Measurements from ENCODE around the gene WDSUB1.

WDSUB1 gene

DNA sequence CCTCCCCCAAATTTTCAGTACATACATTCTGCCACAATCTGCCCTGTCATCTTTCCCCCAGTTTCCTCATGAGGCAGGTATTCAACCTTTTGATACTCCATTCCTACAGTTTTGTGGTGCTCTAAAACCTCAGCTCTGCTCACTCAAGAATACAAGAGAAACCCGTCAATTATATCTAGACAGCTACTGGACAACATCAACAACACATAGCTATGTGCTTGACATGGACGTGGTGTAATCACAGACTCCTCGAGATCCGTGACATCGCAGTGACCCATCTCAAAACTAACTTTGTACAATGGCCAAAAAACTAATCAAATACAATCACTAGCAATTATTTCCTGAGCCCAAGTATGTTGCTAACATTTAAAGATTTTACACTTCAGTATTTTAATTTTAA is 23.6 kb downstream of the WDSUB1 start:
- TF ChIP-seq POLR2A (IDR thresholded peaks at IDR 0.05; ENCODE audit: extremely low read depth, insufficient read length) (no peak), MYC (IDR thresholded peaks at IDR 0.05; ENCODE audit: low read depth, low read length) (no peak)
- TF ChIP-seq, protein P1, sequence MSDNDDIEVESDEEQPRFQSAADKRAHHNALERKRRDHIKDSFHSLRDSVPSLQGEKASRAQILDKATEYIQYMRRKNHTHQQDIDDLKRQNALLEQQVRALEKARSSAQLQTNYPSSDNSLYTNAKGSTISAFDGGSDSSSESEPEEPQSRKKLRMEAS (IDR thresholded peaks at IDR 0.05; ENCODE audit: low read depth, low read length), result no peak
- TF ChIP-seq, protein P2, sequence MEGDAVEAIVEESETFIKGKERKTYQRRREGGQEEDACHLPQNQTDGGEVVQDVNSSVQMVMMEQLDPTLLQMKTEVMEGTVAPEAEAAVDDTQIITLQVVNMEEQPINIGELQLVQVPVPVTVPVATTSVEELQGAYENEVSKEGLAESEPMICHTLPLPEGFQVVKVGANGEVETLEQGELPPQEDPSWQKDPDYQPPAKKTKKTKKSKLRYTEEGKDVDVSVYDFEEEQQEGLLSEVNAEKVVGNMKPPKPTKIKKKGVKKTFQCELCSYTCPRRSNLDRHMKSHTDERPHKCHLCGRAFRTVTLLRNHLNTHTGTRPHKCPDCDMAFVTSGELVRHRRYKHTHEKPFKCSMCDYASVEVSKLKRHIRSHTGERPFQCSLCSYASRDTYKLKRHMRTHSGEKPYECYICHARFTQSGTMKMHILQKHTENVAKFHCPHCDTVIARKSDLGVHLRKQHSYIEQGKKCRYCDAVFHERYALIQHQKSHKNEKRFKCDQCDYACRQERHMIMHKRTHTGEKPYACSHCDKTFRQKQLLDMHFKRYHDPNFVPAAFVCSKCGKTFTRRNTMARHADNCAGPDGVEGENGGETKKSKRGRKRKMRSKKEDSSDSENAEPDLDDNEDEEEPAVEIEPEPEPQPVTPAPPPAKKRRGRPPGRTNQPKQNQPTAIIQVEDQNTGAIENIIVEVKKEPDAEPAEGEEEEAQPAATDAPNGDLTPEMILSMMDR (IDR thresholded peaks at IDR 0.05; ENCODE audit: low read depth, low read length), result no peak
- DNase-seq (ENCODE audit: low read depth), result no peak
- no peak overlapping the region for H3K4me3 ChIP-seq (ENCODE audit: low read depth, low read length)

DNA sequence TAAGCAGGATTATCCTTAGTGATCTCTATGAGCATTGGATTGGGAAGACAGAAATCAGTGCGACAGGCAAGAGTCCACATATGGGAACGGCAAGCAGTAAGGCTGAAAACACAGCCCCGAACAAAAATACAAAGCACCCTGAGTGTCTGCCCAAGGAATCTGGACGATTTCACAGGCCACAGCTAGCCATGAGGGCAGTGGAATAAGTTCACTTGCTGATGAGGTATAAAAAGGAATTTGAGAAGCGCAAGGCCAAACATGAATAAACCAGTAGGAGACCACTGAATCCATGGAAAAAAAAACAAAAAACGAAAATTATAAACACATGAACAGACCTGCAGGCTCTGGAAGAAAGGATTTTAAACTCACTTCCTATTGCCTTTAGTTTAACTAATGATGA is 24.3 kb downstream of the WDSUB1 start:
- no peak overlapping the region for H3K4me3 ChIP-seq (ENCODE audit: low read depth, low read length)
- no peak for DNase-seq (ENCODE audit: low read depth)
- TF ChIP-seq MYC (IDR thresholded peaks at IDR 0.05; ENCODE audit: low read depth, low read length), result no peak
- TF ChIP-seq, protein P1 (IDR thresholded peaks at IDR 0.05; ENCODE audit: low read depth, low read length), result no peak
- TF ChIP-seq, protein P2 (IDR thresholded peaks at IDR 0.05; ENCODE audit: low read depth, low read length), result no peak
- TF ChIP-seq POLR2A (IDR thresholded peaks at IDR 0.05; ENCODE audit: extremely low read depth, insufficient read length), result no peak

DNA sequence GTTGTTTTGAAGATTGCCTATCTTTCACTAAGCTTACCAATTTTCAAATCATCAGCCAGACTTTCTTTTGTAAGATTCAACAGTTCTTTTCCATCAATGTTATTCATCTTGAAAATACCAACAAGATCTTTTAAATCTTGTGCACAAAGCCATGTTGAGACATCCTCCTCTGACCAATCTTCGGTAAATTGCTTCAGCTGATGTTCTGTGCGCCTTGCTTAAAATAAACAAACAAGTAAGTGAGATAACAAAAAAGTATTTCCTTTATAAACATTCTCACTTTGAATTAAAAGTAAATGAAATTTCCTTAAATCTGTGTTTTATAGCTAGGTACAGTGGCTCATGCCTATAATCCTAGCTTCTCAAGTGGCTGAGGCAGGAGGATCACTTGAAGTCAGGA is 30.3 kb downstream of the WDSUB1 start:
- no peak for TF ChIP-seq MYC (IDR thresholded peaks at IDR 0.05; ENCODE audit: low read depth, low read length)
- TF ChIP-seq, protein P2 (IDR thresholded peaks at IDR 0.05; ENCODE audit: low read depth, low read length), result no peak
- no peak for TF ChIP-seq POLR2A (IDR thresholded peaks at IDR 0.05; ENCODE audit: extremely low read depth, insufficient read length)
- TF ChIP-seq, protein P1 (IDR thresholded peaks at IDR 0.05; ENCODE audit: low read depth, low read length), result no peak
- DNase-seq (ENCODE audit: low read depth), result no peak
- H3K4me3 ChIP-seq (ENCODE audit: low read depth, low read length), result no peak overlapping the region

DNA sequence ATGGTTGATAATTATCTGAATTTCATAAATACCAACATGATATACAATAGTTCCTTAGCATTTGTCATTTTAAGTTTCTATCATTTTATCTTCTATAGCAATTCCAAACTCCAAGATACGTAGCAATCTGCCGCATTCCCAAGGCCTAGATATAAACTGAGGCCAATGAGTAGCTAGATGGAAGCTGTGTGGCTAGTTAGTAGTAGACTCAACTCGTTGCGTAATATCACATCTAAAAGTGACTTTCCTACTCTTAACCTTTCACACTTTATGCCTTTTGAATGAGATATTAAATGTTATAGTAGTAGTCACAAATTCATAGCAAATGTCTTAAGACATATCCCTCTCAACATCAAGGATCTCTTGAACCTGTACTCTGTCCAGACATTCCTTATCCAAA is 33.6 kb downstream of the WDSUB1 start:
- DNase-seq (ENCODE audit: low read depth), result no peak
- H3K4me3 ChIP-seq (ENCODE audit: low read depth, low read length), result no peak overlapping the region
- TF ChIP-seq MYC (IDR thresholded peaks at IDR 0.05; ENCODE audit: low read depth, low read length) (no peak), POLR2A (IDR thresholded peaks at IDR 0.05; ENCODE audit: extremely low read depth, insufficient read length) (no peak)
- TF ChIP-seq, protein P2 (IDR thresholded peaks at IDR 0.05; ENCODE audit: low read depth, low read length), result no peak

DNA sequence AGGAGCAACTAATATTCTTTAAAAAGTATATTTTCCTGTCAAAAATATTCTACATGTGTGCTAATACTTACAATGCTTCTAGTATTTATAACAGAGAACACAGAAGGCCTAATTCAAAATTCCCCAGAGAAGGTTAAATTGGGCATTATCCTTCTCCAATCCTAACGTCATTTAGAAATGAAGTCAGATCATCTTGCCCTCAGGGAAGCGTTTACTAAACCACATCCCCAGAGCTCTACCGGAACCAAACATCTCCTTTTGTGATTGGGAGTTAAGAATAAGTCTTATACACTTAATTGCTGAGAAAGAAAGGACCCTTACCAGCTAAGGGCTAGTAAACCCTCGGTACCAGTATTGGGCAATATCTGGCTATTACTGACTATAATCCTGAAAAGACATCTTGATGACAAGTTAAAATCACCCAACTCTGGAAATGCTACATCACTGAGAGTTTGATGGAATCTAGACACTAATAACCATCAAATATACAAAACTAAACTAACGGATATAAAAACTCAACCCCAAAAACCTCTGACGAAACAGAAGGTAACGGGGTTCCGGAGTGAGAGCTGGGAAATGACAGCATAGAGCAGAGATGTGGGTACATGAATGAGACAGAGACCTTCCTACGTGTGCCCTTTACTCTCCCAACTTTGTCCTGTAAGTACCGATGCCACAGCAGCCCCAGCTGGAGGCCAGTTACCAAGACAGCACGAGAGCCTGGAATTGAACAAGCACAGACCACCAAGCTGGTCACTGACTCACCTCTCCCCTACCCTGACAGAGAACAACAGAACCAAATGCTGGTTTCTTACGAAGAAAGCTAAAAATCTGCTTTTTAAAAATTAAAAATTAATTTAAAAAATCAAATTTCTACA is 35.0 kb downstream of the WDSUB1 start:
- no peak overlapping the region for H3K4me3 ChIP-seq (ENCODE audit: low read depth, low read length)
- TF ChIP-seq, protein P2 (IDR thresholded peaks at IDR 0.05; ENCODE audit: low read depth, low read length), result no peak
- TF ChIP-seq MYC (IDR thresholded peaks at IDR 0.05; ENCODE audit: low read depth, low read length) (no peak), POLR2A (IDR thresholded peaks at IDR 0.05; ENCODE audit: extremely low read depth, insufficient read length) (no peak)
- TF ChIP-seq, protein P1 (IDR thresholded peaks at IDR 0.05; ENCODE audit: low read depth, low read length), result no peak
- no peak for DNase-seq (ENCODE audit: low read depth)
